HepG2 (cell line): Measurements from ENCODE around the gene ARHGAP26. TPM values are rescaled to one million over a fixed set of nuclear protein-coding genes. Genes with fewer than 3 reads are reported as not detected.

Experiments used
- ARID3A ChIP-seq: IDR thresholded peaks from 2 replicates; pipeline ENCODE4 v1.6.1; 2012; ENCODE audit warnings: low read depth, low read length, improper control_type of control experiment
- DMAP1 ChIP-seq: IDR thresholded peaks from 2 replicates; pipeline ENCODE4 v1.6.1; 2016
- FOXK1 ChIP-seq: sonication (generic); formaldehyde crosslinking; IDR thresholded peaks from 2 replicates; pipeline ENCODE4 v1.4.0; 2020; ENCODE audit warnings: low read depth, missing genetic modification reagents, borderline replicate concordance
- NAIF1 ChIP-seq: sonication (generic); formaldehyde crosslinking; IDR thresholded peaks from 2 replicates; pipeline ENCODE4 v1.5.0; 2020; ENCODE audit warnings: mild to moderate bottlenecking, missing genetic modification reagents, borderline replicate concordance
- PBX3 ChIP-seq: sonication (generic); formaldehyde crosslinking; IDR thresholded peaks from 2 replicates; pipeline ENCODE4 v1.8.1; 2023; ENCODE audit warnings: missing genetic modification reagents, inconsistent platforms, borderline replicate concordance
- ZFP91 ChIP-seq: sonication (generic); formaldehyde crosslinking; IDR thresholded peaks from 2 replicates; pipeline ENCODE4 v1.9.0; 2022; ENCODE audit warnings: missing genetic modification reagents, mild to moderate bottlenecking, borderline replicate concordance
- ZNF569 ChIP-seq: sonication (generic); formaldehyde crosslinking; IDR thresholded peaks from 2 replicates; pipeline ENCODE4 v1.5.0; 2020; ENCODE audit warnings: mild to moderate bottlenecking, missing genetic modification reagents, moderate library complexity, borderline replicate concordance
- ZNF619 ChIP-seq: sonication (generic); formaldehyde crosslinking; IDR thresholded peaks from 2 replicates; pipeline ENCODE4 v1.4.0; 2020; ENCODE audit warnings: mild to moderate bottlenecking, missing genetic modification reagents
- ZNF646 ChIP-seq: sonication (generic); formaldehyde crosslinking; IDR thresholded peaks from 2 replicates; pipeline ENCODE4 v1.9.0; 2021; ENCODE audit warnings: mild to moderate bottlenecking, missing genetic modification reagents
- ZNF710 ChIP-seq: sonication (generic); formaldehyde crosslinking; IDR thresholded peaks from 2 replicates; pipeline ENCODE4 v1.5.0; 2020; ENCODE audit warnings: mild to moderate bottlenecking, missing genetic modification reagents, borderline replicate concordance
- ZNF773 ChIP-seq: sonication (generic); formaldehyde crosslinking; IDR thresholded peaks from 2 replicates; pipeline ENCODE4 v1.4.0; 2020; ENCODE audit warnings: missing genetic modification reagents, borderline replicate concordance
- polyA plus RNA-seq, 8 experiments: library from polyadenylated mRNA; depleted of rRNA in 3 of 8; stranded (reverse) in 7 of 8; unstranded in 1 of 8; fragments of >200 nt; fragmentation: Illumina TruSeq in 4 of 8; extraction: Trizol in 4 of 8; gene quantifications; 2 replicates each; pipeline versions ENCODE4 v1.2.1 to v1.2.3, GENCODE V29; 2011 to 2016; ENCODE audit warnings: low read depth in 4 of 8, missing spikeins in 1 of 8, mixed read lengths in 1 of 8; ENCODE audit not compliant: insufficient read depth in 1 of 8
- total RNA-seq, 5 experiments: library from RNA; depleted of rRNA; stranded (reverse); fragments of >200 nt; fragmentation: Illumina TruSeq; extraction: Trizol; gene quantifications; 2 replicates each; pipeline ENCODE4 v1.2.3, GENCODE V29; 2016; ENCODE audit warnings: low read depth in 1 of 5

The ARHGAP26 gene
- total and polyA plus RNA-seq, 2 of the 13 experiments (the other 11 are each of a cell fraction or from before 2014, with no cell fraction given), result 9.6 to 18.2 TPM

GRCh38 chr5:142981886-142982820, 212.0 kb downstream of the ARHGAP26 start (continued):
- TF ChIP-seq PBX3 (CRISPR knock-in tag) (no peak), ZNF646 (CRISPR knock-in tag) (no peak; the same call in 1 of the 2 replicates), ARID3A (no peak), ZNF710 (peak; percentile 65; the same call in 1 of the 2 replicates), NAIF1 (CRISPR knock-in tag) (no peak), DMAP1 (peak; percentile 52; the same call in 1 of the 2 replicates), ZNF619 (no peak), FOXK1 (CRISPR knock-in tag) (peak; percentile 55; the same call in 1 of the 2 replicates), ZNF569 (0 out of 2 replicates have a peak, but pooled peaks have one; percentile 11), ZNF773 (CRISPR knock-in tag) (no peak), ZFP91 (peak; percentile 63)
